HEK293T (cell line): Measurements from ENCODE around the gene CADPS2.

Experiments
- ARNT ChIP-seq: fragments of 450-650 bp; IDR thresholded peaks from 2 replicates; pipeline ENCODE4 v1.6.1; 2017; ENCODE audit warnings: mild to moderate bottlenecking
- ELF4 ChIP-seq: fragments of 450-650 bp; IDR thresholded peaks from 2 replicates; pipeline ENCODE4 v1.6.1; 2017; ENCODE audit warnings: antibody characterized with exemption
- HDGF ChIP-seq: fragments of 450-650 bp; IDR thresholded peaks from 2 replicates; pipeline ENCODE4 v1.6.1; 2017; ENCODE audit warnings: antibody characterized with exemption, borderline replicate concordance
- SP1 ChIP-seq: fragments of 450-650 bp; IDR thresholded peaks from 2 replicates; pipeline ENCODE4 v1.6.1; 2017

GRCh38 chr7:122350701-122351100, 535.6 kb downstream of the CADPS2 start:
- no peak for TF ChIP-seq HDGF
- no peak for TF ChIP-seq ELF4
- no peak for TF ChIP-seq ARNT
- TF ChIP-seq SP1: no peak
